Measurements from ENCODE around the gene TMPRSS4. TPM values are rescaled to one million over a fixed set of nuclear protein-coding genes. Genes with fewer than 3 reads are reported as not detected.

TMPRSS4 gene
- total RNA-seq, 2 experiments from 2014 or later: not detected

- Mint-ChIP-seq H3K4me3 (no peak overlapping the region), H3K27ac (no peak overlapping the region), H3K9me3 (no peaks in the 10 kb centered on the region), H3K36me3 (ENCODE audit: low read depth) (no peaks in the 10 kb centered on the region), H3K27me3 (peaks cover 73% of the 10 kb centered on the region), H3K4me1 (ENCODE audit: low read depth) (peaks cover 5% of the 10 kb centered on the region)
- intact Hi-C loops (cut with DNase I, micrococcal nuclease): loop anchor here (5.0 kb wide), 3 partner anchors 254 to 509 kb away; partner anchors contain the start of genes ATP5MG (in 1 of the 2) and IFT46 (in 1 of the 2)
- ChIA-PET CTCF (interaction anchor here (1.0 kb wide), 1 partner anchor 24 kb away, joined by 3 read pairs; no protein-coding TSS in a partner anchor), POLR2A (no interaction called here)
- Histone ChIP-seq H3K4me3 (ENCODE audit: low read length) (no peak overlapping the region), H3K9me3 (ENCODE audit: control insufficient read depth in 1 of 2, insufficient read depth in 1 of 2, low read length in 2 of 2) (peaks cover 0 to 7% of the 10 kb centered on the region in 2 experiments), H3K36me3 (ENCODE audit: insufficient read depth, low read length) (no peaks in the 10 kb centered on the region), H3K27me3 (ENCODE audit: control insufficient read depth in 1 of 2, insufficient read depth in 2 of 2, low read length in 2 of 2) (peaks cover 28 to 54% of the 10 kb centered on the region in 2 experiments), H3K27ac (ENCODE audit: low read depth in 1 of 2, low read length in 2 of 2) (no peak overlapping the region), H3K4me1 (ENCODE audit: insufficient read depth, low read length) (peaks cover 24% of the 10 kb centered on the region)
- no peak for DNase-seq
- no peak for ATAC-seq (ENCODE audit: poor library complexity)
- TF ChIP-seq CTCF (IDR thresholded peaks at IDR 0.05): no peak
Observed at GRCh38 chr11:118148240-118148639, 71.4 kb downstream of the TMPRSS4 start.

GRCh38 chr11:118148856-118149255 lies 72.0 kb downstream of the TMPRSS4 start:
- TF ChIP-seq CTCF (IDR thresholded peaks at IDR 0.05): no peak
- Mint-ChIP-seq H3K9me3 (no peaks in the 10 kb centered on the region), H3K36me3 (ENCODE audit: low read depth) (no peaks in the 10 kb centered on the region), H3K27me3 (peaks cover 73% of the 10 kb centered on the region), H3K4me1 (ENCODE audit: low read depth) (peaks cover 9% of the 10 kb centered on the region), H3K27ac (no peak overlapping the region), H3K4me3 (no peak overlapping the region)
- Histone ChIP-seq H3K4me3 (ENCODE audit: low read length) (no peak overlapping the region), H3K27ac (ENCODE audit: low read depth in 1 of 2, low read length in 2 of 2) (no peak overlapping the region), H3K4me1 (ENCODE audit: insufficient read depth, low read length) (peaks cover 30% of the 10 kb centered on the region), H3K36me3 (ENCODE audit: insufficient read depth, low read length) (no peaks in the 10 kb centered on the region), H3K9me3 (ENCODE audit: control insufficient read depth in 1 of 2, insufficient read depth in 1 of 2, low read length in 2 of 2) (peaks cover 0 to 7% of the 10 kb centered on the region in 2 experiments), H3K27me3 (ENCODE audit: control insufficient read depth in 1 of 2, insufficient read depth in 2 of 2, low read length in 2 of 2) (peaks cover 32 to 52% of the 10 kb centered on the region in 2 experiments)
- POLR2A ChIA-PET: no interaction called here
- intact Hi-C loops (cut with DNase I, micrococcal nuclease): loop anchor here (5.0 kb wide), 3 partner anchors 253 to 508 kb away; partner anchors contain the start of genes ATP5MG (in 1 of the 2) and IFT46 (in 1 of the 2)
- ATAC-seq (ENCODE audit: poor library complexity) (no peak), DNase-seq (no peak)
- CTCF ChIA-PET: interaction anchor here (1.2 kb wide), 1 partner anchor 28 kb away, joined by 3 read pairs; the partner anchor contains the start of gene SCN2B

- TF ChIP-seq CTCF (IDR thresholded peaks at IDR 0.05): no peak
- H3K9me3 ChIP-seq (ENCODE audit: control insufficient read depth in 1 of 2, insufficient read depth in 1 of 2, low read length in 2 of 2): peaks cover 0 to 7% of the 10 kb centered on the region in 2 experiments
- no peaks in the 10 kb centered on the region for H3K36me3 ChIP-seq (ENCODE audit: insufficient read depth, low read length)
- CTCF ChIA-PET: interaction anchor here (1.2 kb wide), 1 partner anchor 27 kb away, joined by 3 read pairs; the partner anchor contains the start of gene SCN2B
- DNase-seq (no peak), ATAC-seq (ENCODE audit: poor library complexity) (no peak)
- peaks cover 35 to 52% of the 10 kb centered on the region in 2 experiments for H3K27me3 ChIP-seq (ENCODE audit: control insufficient read depth in 1 of 2, insufficient read depth in 2 of 2, low read length in 2 of 2)
- no peaks in the 10 kb centered on the region for H3K36me3 Mint-ChIP-seq (ENCODE audit: low read depth)
- peaks cover 11% of the 10 kb centered on the region for H3K4me1 Mint-ChIP-seq (ENCODE audit: low read depth)
- POLR2A ChIA-PET: no interaction called here
- H3K4me1 ChIP-seq (ENCODE audit: insufficient read depth, low read length): peaks cover 30% of the 10 kb centered on the region
- H3K27me3 Mint-ChIP-seq: peaks cover 73% of the 10 kb centered on the region
- no peak overlapping the region for H3K4me3 Mint-ChIP-seq
- H3K4me3 ChIP-seq (ENCODE audit: low read length): no peak overlapping the region
- intact Hi-C loops (cut with DNase I, micrococcal nuclease): loop anchor here (5.0 kb wide), 3 partner anchors 253 to 508 kb away; partner anchors contain the start of genes ATP5MG (in 1 of the 2) and IFT46 (in 1 of the 2)
- H3K27ac Mint-ChIP-seq: no peak overlapping the region
- no peaks in the 10 kb centered on the region for H3K9me3 Mint-ChIP-seq
- no peak overlapping the region for H3K27ac ChIP-seq (ENCODE audit: low read depth in 1 of 2, low read length in 2 of 2)
Observed at GRCh38 chr11:118149493-118149892, 72.6 kb downstream of the TMPRSS4 start.

All from CD4-positive, alpha-beta T cell (primary cell).